HepG2 (cell line): ENCODE results near the gene TMEM139. TPM values are rescaled to one million over a fixed set of nuclear protein-coding genes. Genes with fewer than 3 reads are reported as not detected.

Source experiments
- ATAC-seq: fragments of 200-7000 bp; cut with Tn5 transposase; 3 replicates; pipeline ENCODE4 v1.9.1; 2020; ENCODE audit warnings: mild to moderate bottlenecking, moderate library complexity
- BruUV-seq: library from RNA; stranded (reverse); fragments of 400-500 nt; replicated peaks from 2 replicates; lab custom pipeline; 2021; lab: Mats Ljungman, UMichigan
- CTCF ChIA-PET: fragments of 300-600 bp; formaldehyde crosslinking; extraction: SDS; loops from one replicate; lab custom pipeline; 2021; ENCODE audit warnings: low total read pairs, inconsistent platforms, low intra/inter-chr PET ratio; lab: Yijun Ruan, JAX
- POLR2A ChIA-PET: fragments of 350-600 bp; sonication (Branson Sonifier 250); formaldehyde crosslinking; loops from one replicate; lab custom pipeline; 2020; ENCODE audit warnings: antibody characterized with exemption, inconsistent platforms; lab: Yijun Ruan, JAX
- DNase-seq: peaks from one replicate; pipeline ENCODE4 v3.0.0-alpha.2; 2015; ENCODE audit warnings: low spot score
- FAIRE-seq: peaks from 3 replicates; lab custom pipeline; 2011; peaks lifted over from hg19 to GRCh38; lab: Jason Lieb, UNC
- H2AFZ ChIP-seq: one replicate; pipeline ENCODE4 v1.6.1; 2011; ENCODE audit warnings: low read length, inconsistent platforms
- H3K27ac ChIP-seq: fragments of 300-600 bp; 3 replicates; pipeline ENCODE4 v1.8.0; 2011; ENCODE audit warnings: mixed run types, mild to moderate bottlenecking, mixed read lengths, low read length, inconsistent platforms; ENCODE audit not compliant: insufficient read depth; ENCODE audit errors: extremely low read length
- H3K27me3 ChIP-seq, 2 experiments: fragments of 200-600 bp in 1 of 2; 2 replicates in 1 of 2; 3 replicates in 1 of 2; pipeline versions ENCODE4 v1.6.0 to v1.8.0; 2011; ENCODE audit warnings: low read length in 2 of 2, mild to moderate bottlenecking in 2 of 2, moderate library complexity in 2 of 2, inconsistent platforms in 1 of 2; ENCODE audit not compliant: insufficient read depth in 2 of 2, control insufficient read depth in 1 of 2
- H3K36me3 ChIP-seq, 2 experiments: fragments of 200-600 bp in 1 of 2; replicated peaks in 1 of 2; 2 replicates in 1 of 2; 3 replicates in 1 of 2; pipeline versions ENCODE4 v1.5.1 to v1.8.0; 2011; ENCODE audit warnings: low read length in 2 of 2, inconsistent platforms in 1 of 2; ENCODE audit not compliant: insufficient read depth in 2 of 2, control insufficient read depth in 1 of 2
- H3K4me1 ChIP-seq: 2 replicates; pipeline ENCODE4 v1.5.1; 2012; ENCODE audit warnings: low read length, inconsistent platforms; ENCODE audit not compliant: insufficient read depth
- H3K4me2 ChIP-seq: 2 replicates; pipeline ENCODE4 v1.6.0; 2011; ENCODE audit warnings: low read depth, low read length, inconsistent platforms
- H3K4me3 ChIP-seq, 3 experiments: fragments of 200-600 bp in 1 of 3; sonication (generic), shearing (Covaris generic) in 1 of 3; replicated peaks in 1 of 3; 2 replicates each; pipeline ENCODE4 v1.5.1; 2011 to 2016; ENCODE audit warnings: low read length in 3 of 3, inconsistent platforms in 2 of 3, low read depth in 2 of 3, mild to moderate bottlenecking in 2 of 3, control low read depth in 1 of 3, mixed read lengths in 1 of 3; ENCODE audit not compliant: insufficient read depth in 1 of 3
- H3K79me2 ChIP-seq: one replicate; pipeline ENCODE4 v1.6.1; 2011; ENCODE audit warnings: low read length, inconsistent platforms; ENCODE audit not compliant: insufficient read depth
- H3K9ac ChIP-seq: 2 replicates; pipeline ENCODE4 v1.6.0; 2011; ENCODE audit warnings: mild to moderate bottlenecking, low read depth, low read length, inconsistent platforms; ENCODE audit not compliant: insufficient read depth
- H3K9me3 ChIP-seq: 2 replicates; pipeline ENCODE4 v1.5.1; 2012; ENCODE audit warnings: mild to moderate bottlenecking, low read length
- H4K20me1 ChIP-seq: 2 replicates; pipeline ENCODE4 v1.6.0; 2011; ENCODE audit warnings: inconsistent platforms, mild to moderate bottlenecking, low read length, moderate library complexity; ENCODE audit not compliant: insufficient read depth
- CHCHD3 ChIP-seq: sonication (generic); formaldehyde crosslinking; IDR thresholded peaks from 2 replicates; pipeline ENCODE4 v1.8.0; 2022; ENCODE audit warnings: mild to moderate bottlenecking, missing genetic modification reagents, moderate library complexity
- FOXO4 ChIP-seq: sonication (generic); formaldehyde crosslinking; conservative IDR thresholded peaks from 2 replicates; pipeline ENCODE4 v1.8.1; 2023; ENCODE audit warnings: missing genetic modification reagents
- HMG20B ChIP-seq: conservative IDR thresholded peaks from 2 replicates; pipeline ENCODE4 v1.6.1; 2016; ENCODE audit warnings: missing genetic modification reagents, missing compliant biosample characterization
- MEIS1 ChIP-seq: sonication (generic); formaldehyde crosslinking; IDR thresholded peaks from 2 replicates; pipeline ENCODE4 v1.9.0; 2021; ENCODE audit warnings: mild to moderate bottlenecking, missing genetic modification reagents, moderate library complexity, borderline replicate concordance
- MIER3 ChIP-seq: IDR thresholded peaks from 2 replicates; pipeline ENCODE4 v1.6.1; 2016; ENCODE audit warnings: missing compliant biosample characterization, borderline replicate concordance
- PBX3 ChIP-seq: sonication (generic); formaldehyde crosslinking; IDR thresholded peaks from 2 replicates; pipeline ENCODE4 v1.8.1; 2023; ENCODE audit warnings: missing genetic modification reagents, inconsistent platforms, borderline replicate concordance
- REPIN1 ChIP-seq: sonication (generic); formaldehyde crosslinking; IDR thresholded peaks from 2 replicates; pipeline ENCODE4 v1.8.0; 2022; ENCODE audit warnings: missing genetic modification reagents, low read depth, mild to moderate bottlenecking, borderline replicate concordance
- SP5 ChIP-seq: IDR thresholded peaks from 2 replicates; pipeline ENCODE4 v1.6.1; 2016; ENCODE audit warnings: low read depth, borderline replicate concordance
- TP53 ChIP-seq: sonication (generic); formaldehyde crosslinking; conservative IDR thresholded peaks from 2 replicates; pipeline ENCODE4 v1.4.0; 2020; ENCODE audit warnings: missing genetic modification reagents
- ZBTB2 ChIP-seq: sonication (generic); formaldehyde crosslinking; IDR thresholded peaks from 2 replicates; pipeline ENCODE4 v1.8.0; 2022; ENCODE audit warnings: low read depth, missing genetic modification reagents
- ZNF629 ChIP-seq: sonication (generic); formaldehyde crosslinking; conservative IDR thresholded peaks from 2 replicates; pipeline ENCODE4 v1.5.0; 2020; ENCODE audit warnings: missing genetic modification reagents
- ZNF670 ChIP-seq: sonication (generic); formaldehyde crosslinking; IDR thresholded peaks from 2 replicates; pipeline ENCODE4 v1.8.0; 2022; ENCODE audit warnings: mild to moderate bottlenecking, missing genetic modification reagents, borderline replicate concordance
- ZNF75D ChIP-seq: sonication (generic); formaldehyde crosslinking; IDR thresholded peaks from 2 replicates; pipeline ENCODE4 v1.8.1; 2023; ENCODE audit warnings: missing genetic modification reagents, mild to moderate bottlenecking, borderline replicate concordance
- WGBS: methylation state at CpG from one replicate; pipeline ENCODE4 v1.1.6; 2017; ENCODE audit warnings: low lambda C conversion rate; 5-methylcytosine and 5-hydroxymethylcytosine counted together
- in situ Hi-C: cut with HindIII; loops from 2 replicates; pipeline ENCODE4 v1.10.0; 2017; ENCODE audit warnings: low pct_unique_long_range_greater_than_20kb; ENCODE audit not compliant: extremely low pct_ligation_motif_present
- intact Hi-C: fragments of 100-400 bp; cut with micrococcal nuclease; formaldehyde crosslinking; loops from one replicate; pipeline ENCODE4 v1.10.0; 2022; ENCODE audit not compliant: unreplicated experiment
- polyA plus RNA-seq, 8 experiments: library from polyadenylated mRNA; depleted of rRNA in 3 of 8; stranded (reverse) in 7 of 8; unstranded in 1 of 8; fragments of >200 nt; fragmentation: Illumina TruSeq in 4 of 8; extraction: Trizol in 4 of 8; gene quantifications; 2 replicates each; pipeline versions ENCODE4 v1.2.1 to v1.2.3, GENCODE V29; 2011 to 2016; ENCODE audit warnings: low read depth in 4 of 8, missing spikeins in 1 of 8, mixed read lengths in 1 of 8; ENCODE audit not compliant: insufficient read depth in 1 of 8
- total RNA-seq, 5 experiments: library from RNA; depleted of rRNA; stranded (reverse); fragments of >200 nt; fragmentation: Illumina TruSeq; extraction: Trizol; gene quantifications; 2 replicates each; pipeline ENCODE4 v1.2.3, GENCODE V29; 2016; ENCODE audit warnings: low read depth in 1 of 5
- TF ChIP-seq, protein P1 (sequence below): sonication (generic); formaldehyde crosslinking; IDR thresholded peaks from 2 replicates; pipeline ENCODE4 v1.8.1; 2023; ENCODE audit warnings: mild to moderate bottlenecking, missing genetic modification reagents
- TF ChIP-seq, protein P2 (sequence below): IDR thresholded peaks from 2 replicates; pipeline ENCODE4 v1.6.1; 2012; ENCODE audit warnings: inconsistent platforms

Gene TMEM139
- total and polyA plus RNA-seq, 2 of the 13 experiments (the other 11 are each of a cell fraction or from before 2014, with no cell fraction given), result 7.9 to 14.0 TPM

DNA sequence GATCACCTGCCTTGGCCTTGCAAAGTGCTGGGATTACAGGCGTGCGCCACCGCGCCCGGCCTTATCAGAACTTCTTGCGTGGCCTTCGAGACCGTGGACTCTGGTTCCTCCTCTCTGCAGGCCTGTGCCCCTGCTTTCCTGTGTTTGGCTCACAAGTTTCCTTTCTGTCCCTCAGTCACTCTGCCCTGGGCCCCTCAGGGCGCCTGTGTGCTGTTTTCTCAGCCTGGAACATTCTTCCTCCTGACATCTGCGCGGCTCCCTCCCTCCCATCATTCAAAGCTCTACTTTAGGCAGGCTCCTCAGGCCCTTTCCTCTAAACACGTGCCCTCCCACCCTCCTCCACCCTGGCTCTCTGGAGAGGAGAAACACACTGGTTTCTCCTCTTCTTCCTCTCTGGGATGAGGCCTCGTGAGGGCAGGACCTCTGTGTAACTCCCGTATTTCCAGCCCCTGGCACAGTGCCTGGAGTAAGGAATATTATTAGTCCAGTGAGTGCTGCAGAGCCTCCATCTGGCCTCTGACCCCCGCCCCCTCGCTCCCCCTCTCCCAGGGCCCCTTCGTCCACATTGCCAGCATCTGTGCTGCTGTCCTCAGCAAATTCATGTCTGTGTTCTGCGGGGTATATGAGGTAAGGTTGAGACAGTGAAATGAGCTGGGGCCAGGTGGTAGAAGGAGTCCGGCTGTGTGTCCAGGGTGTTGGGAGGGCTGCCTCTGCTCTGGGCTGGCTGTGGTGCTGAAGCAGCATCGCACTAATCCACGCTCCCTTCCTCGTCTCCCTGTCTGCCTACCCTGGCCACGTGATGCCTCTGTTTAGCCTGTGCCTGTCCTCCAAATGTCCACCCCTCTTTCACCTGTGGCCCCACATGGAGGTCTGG lies 38.2 kb downstream of the TMEM139 start:
- intact Hi-C loops, result loop anchor here (1.0 kb wide), 1 partner anchor 93 kb away; no protein-coding TSS in a partner anchor
- DNase-seq (no peak), ATAC-seq (peak; percentile 37), FAIRE-seq (no peak)
- H4K20me1 ChIP-seq, result no peaks in the 10 kb centered on the region
- H3K27ac ChIP-seq, result no peak overlapping the region
- H3K4me2 ChIP-seq, result peak overlapping the region; percentile 30; the same call in 1 of the 2 replicates
- WGBS, result 15% methylated on average over 19 of the region's 23 CpGs
- ChIA-PET CTCF (no interaction called here), POLR2A (no interaction called here)
- no peaks in the 10 kb centered on the region for H3K36me3 ChIP-seq
- in situ Hi-C loops, result loop anchor here (5.0 kb wide), 1 partner anchor 94 kb away; no protein-coding TSS in a partner anchor
- H3K4me1 ChIP-seq, result peaks cover 31% of the 10 kb centered on the region
- no peaks in the 10 kb centered on the region for H3K79me2 ChIP-seq
- no peak overlapping the region for H3K9ac ChIP-seq
- H3K27me3 ChIP-seq, result peaks cover 0 to 7% of the 10 kb centered on the region in 2 experiments; a peak in 2 of 5 replicates
- no peak overlapping the region; a peak in 1 of 6 replicates for H3K4me3 ChIP-seq
- no peak overlapping the region for H2AFZ ChIP-seq
- BruUV-seq, result no TSS peak
- H3K9me3 ChIP-seq, result no peaks in the 10 kb centered on the region
- TF ChIP-seq, protein P1, sequence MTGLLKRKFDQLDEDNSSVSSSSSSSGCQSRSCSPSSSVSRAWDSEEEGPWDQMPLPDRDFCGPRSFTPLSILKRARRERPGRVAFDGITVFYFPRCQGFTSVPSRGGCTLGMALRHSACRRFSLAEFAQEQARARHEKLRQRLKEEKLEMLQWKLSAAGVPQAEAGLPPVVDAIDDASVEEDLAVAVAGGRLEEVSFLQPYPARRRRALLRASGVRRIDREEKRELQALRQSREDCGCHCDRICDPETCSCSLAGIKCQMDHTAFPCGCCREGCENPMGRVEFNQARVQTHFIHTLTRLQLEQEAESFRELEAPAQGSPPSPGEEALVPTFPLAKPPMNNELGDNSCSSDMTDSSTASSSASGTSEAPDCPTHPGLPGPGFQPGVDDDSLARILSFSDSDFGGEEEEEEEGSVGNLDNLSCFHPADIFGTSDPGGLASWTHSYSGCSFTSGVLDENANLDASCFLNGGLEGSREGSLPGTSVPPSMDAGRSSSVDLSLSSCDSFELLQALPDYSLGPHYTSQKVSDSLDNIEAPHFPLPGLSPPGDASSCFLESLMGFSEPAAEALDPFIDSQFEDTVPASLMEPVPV (CRISPR knock-in tag), result no peak
- TF ChIP-seq HMG20B, result no peak
- TF ChIP-seq REPIN1, result no peak
- no peak for TF ChIP-seq ZBTB2
- TF ChIP-seq SP5 (CRISPR knock-in tag), result no peak
- TF ChIP-seq, protein P2, sequence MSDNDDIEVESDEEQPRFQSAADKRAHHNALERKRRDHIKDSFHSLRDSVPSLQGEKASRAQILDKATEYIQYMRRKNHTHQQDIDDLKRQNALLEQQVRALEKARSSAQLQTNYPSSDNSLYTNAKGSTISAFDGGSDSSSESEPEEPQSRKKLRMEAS, result no peak
- TF ChIP-seq PBX3 (CRISPR knock-in tag), result no peak
- no peak for TF ChIP-seq CHCHD3 (CRISPR knock-in tag)
- no peak for TF ChIP-seq MIER3 (CRISPR knock-in tag)
- TF ChIP-seq TP53 (CRISPR knock-in tag), result no peak
- TF ChIP-seq ZNF75D (CRISPR knock-in tag), result no peak
- TF ChIP-seq FOXO4 (CRISPR knock-in tag), result no peak
- no peak for TF ChIP-seq MEIS1
- no peak for TF ChIP-seq ZNF670 (CRISPR knock-in tag)
- no peak for TF ChIP-seq ZNF629 (CRISPR knock-in tag)
